Activated T-cell treated with anti-CD3 and anti-CD28 coated beads for 24 hours (primary cell): Measurements from ENCODE around the gene TPD52L2.
"Not testable (repeated sequence)": the region's sequence is repeated elsewhere in the genome, so short reads cannot be mapped to it uniquely, and the experiment has no call there.

Experiments used
- DNase-seq: peaks from one replicate; pipeline ENCODE4 v3.0.0-alpha.2; 2020; ENCODE audit warnings: low read depth

Gene TPD52L2

GRCh38 chr20:63855363-63856097 lies 9.5 kb upstream of the TPD52L2 start:
- no peak for DNase-seq

GRCh38 chr20:63856098-63856511 lies 9.0 kb upstream of the TPD52L2 start:
- no peak for DNase-seq

- DNase-seq, result no peak
Observed at GRCh38 chr20:63857764-63858392, 7.2 kb upstream of the TPD52L2 start.

GRCh38 chr20:63858393-63859165 lies 6.5 kb upstream of the TPD52L2 start:
- no peak for DNase-seq

- no peak for DNase-seq
Observed at GRCh38 chr20:63859166-63859699, 5.8 kb upstream of the TPD52L2 start.

GRCh38 chr20:63860325-63861051 lies 4.6 kb upstream of the TPD52L2 start:
- DNase-seq, result no peak

GRCh38 chr20:63861365-63861934 lies 3.6 kb upstream of the TPD52L2 start, which contains the start of gene ABHD16B:
ABHD16B (plus strand) TSS chr20:63861498; CDS start chr20:63861541, 43 bp downstream.
- no peak for DNase-seq

- DNase-seq, result no peak
Observed at GRCh38 chr20:63861981-63862901, 2.8 kb upstream of the TPD52L2 start.

- DNase-seq, result no peak
Observed at GRCh38 chr20:63863021-63863797, 1.9 kb upstream of the TPD52L2 start.

GRCh38 chr20:63863798-63864544 lies 1.1 kb upstream of the TPD52L2 start:
- peak; percentile 70 for DNase-seq

GRCh38 chr20:63864545-63864977 lies 509 bp upstream of the TPD52L2 start:
- DNase-seq, result no peak

- not testable (repeated sequence) for DNase-seq
Observed at GRCh38 chr20:63867042-63867441, 2.0 kb downstream of the TPD52L2 start.

- no peak for DNase-seq
Observed at GRCh38 chr20:63868264-63868663, 3.2 kb downstream of the TPD52L2 start.

GRCh38 chr20:63873477-63873971 lies 8.5 kb downstream of the TPD52L2 start:
- DNase-seq, result peak; percentile 43

- DNase-seq, result not testable (repeated sequence)
Observed at GRCh38 chr20:63874241-63874640, 9.2 kb downstream of the TPD52L2 start.

- DNase-seq, result no peak
Observed at GRCh38 chr20:63876489-63877036, 11.5 kb downstream of the TPD52L2 start.

- no peak for DNase-seq
Observed at GRCh38 chr20:63877755-63878470, 12.8 kb downstream of the TPD52L2 start.
